K562 (cell line): ENCODE results near the gene TDRD9. TPM values are rescaled to one million over a fixed set of nuclear protein-coding genes. Genes with fewer than 3 reads are reported as not detected.

Experiments
- ATAC-seq: fragments of 200-7000 bp; cut with Tn5 transposase; 3 replicates; pipeline ENCODE4 v1.9.1; 2020; ENCODE audit warnings: moderate library complexity
- BruUV-seq: library from RNA; stranded (reverse); fragments of 400-500 nt; replicated peaks from 2 replicates; lab custom pipeline; 2021; lab: Mats Ljungman, UMichigan
- CTCF ChIA-PET: fragments of 300-600 bp; formaldehyde crosslinking; extraction: SDS; loops from one replicate; lab custom pipeline; 2021; ENCODE audit warnings: low intra/inter-chr PET ratio; lab: Yijun Ruan, JAX
- POLR2A ChIA-PET: fragments of 300-600, 350-650 bp; sonication (Branson Sonifier 250); formaldehyde crosslinking; extraction: SDS; loops from one replicate; lab custom pipeline; 2021; ENCODE audit warnings: antibody characterized with exemption, inconsistent platforms; lab: Yijun Ruan, JAX
- DNase-seq, 4 experiments: peaks; one replicate each; pipeline versions ENCODE4 v3.0.0 to v3.0.0-alpha.2; 2011 to 2018; ENCODE audit warnings: low spot score in 3 of 4, mixed read lengths in 3 of 4; ENCODE audit errors: extremely low read depth in 1 of 4
- FAIRE-seq: peaks from 2 replicates; lab custom pipeline; 2011; peaks lifted over from hg19 to GRCh38; lab: Jason Lieb, UNC
- H2AFZ ChIP-seq: 2 replicates; pipeline ENCODE4 v1.6.0; 2011; ENCODE audit warnings: low read depth, low read length, control low read depth, inconsistent platforms
- H3K27ac ChIP-seq: fragments of 200-600 bp; 3 replicates; pipeline ENCODE4 v1.8.0; 2011; ENCODE audit warnings: low read depth, mild to moderate bottlenecking, control low read depth, inconsistent platforms, low read length, moderate library complexity, mixed read lengths; ENCODE audit errors: extremely low read depth
- H3K27me3 ChIP-seq, 2 experiments: fragments of 300-600 bp in 1 of 2; 2 replicates in 1 of 2; 3 replicates in 1 of 2; pipeline versions ENCODE4 v1.6.0 to v1.8.0; 2011; ENCODE audit warnings: inconsistent platforms in 2 of 2, low read length in 2 of 2, mild to moderate bottlenecking in 1 of 2, mixed read lengths in 1 of 2, moderate library complexity in 1 of 2; ENCODE audit not compliant: control insufficient read depth in 2 of 2, insufficient read depth in 2 of 2
- H3K36me3 ChIP-seq: fragments of 300-600 bp; 3 replicates; pipeline ENCODE4 v1.8.0; 2011; ENCODE audit warnings: mild to moderate bottlenecking, low read length, inconsistent platforms; ENCODE audit not compliant: control insufficient read depth, insufficient read depth
- H3K4me1 ChIP-seq, 2 experiments: fragments of 200-600 bp in 1 of 2; replicated peaks in 1 of 2; 2 replicates in 1 of 2; 3 replicates in 1 of 2; pipeline versions ENCODE4 v1.5.1 to v1.8.0; 2011; ENCODE audit warnings: inconsistent platforms in 2 of 2, low read length in 2 of 2, mild to moderate bottlenecking in 1 of 2, mixed read lengths in 1 of 2, moderate library complexity in 1 of 2; ENCODE audit not compliant: control insufficient read depth in 2 of 2, insufficient read depth in 2 of 2
- H3K4me2 ChIP-seq: 2 replicates; pipeline ENCODE4 v1.6.1; 2011; ENCODE audit warnings: low read length, control low read depth, inconsistent platforms, mixed read lengths; ENCODE audit not compliant: insufficient read depth
- H3K4me3 ChIP-seq: fragments of 200-600 bp; sonication (generic), shearing (Covaris generic); 2 replicates; pipeline ENCODE4 v1.5.1; 2016; ENCODE audit warnings: control low read depth, inconsistent platforms
- H3K79me2 ChIP-seq: fragments of 200-600 bp; 3 replicates; pipeline ENCODE4 v1.8.0; 2011; ENCODE audit warnings: low read length, inconsistent platforms; ENCODE audit not compliant: control insufficient read depth, insufficient read depth
- H3K9ac ChIP-seq, 2 experiments: 2 replicates each; pipeline versions ENCODE4 v1.6.0 to v1.6.1; 2011; ENCODE audit warnings: low read depth in 2 of 2, low read length in 2 of 2, control low read depth in 1 of 2, inconsistent platforms in 1 of 2, mild to moderate bottlenecking in 1 of 2, mixed read lengths in 1 of 2; ENCODE audit not compliant: insufficient read depth in 1 of 2
- H3K9me1 ChIP-seq: one replicate; pipeline ENCODE4 v1.6.0; 2011; ENCODE audit warnings: inconsistent platforms, mild to moderate bottlenecking, low read length, moderate library complexity; ENCODE audit not compliant: control insufficient read depth, insufficient read depth
- H3K9me3 ChIP-seq: replicated peaks from 2 replicates; pipeline ENCODE4 v1.5.1; 2011; ENCODE audit warnings: low read depth, low read length, inconsistent platforms; ENCODE audit not compliant: control insufficient read depth, insufficient read depth
- H4K20me1 ChIP-seq: replicated peaks from 2 replicates; pipeline ENCODE4 v1.6.1; 2011; ENCODE audit warnings: low read length, inconsistent platforms, mixed read lengths; ENCODE audit not compliant: control insufficient read depth, insufficient read depth
- MTF1 ChIP-seq: fragments of 250-450 bp; sonication (Bioruptor Pico); IDR thresholded peaks from 2 replicates; pipeline ENCODE4 v1.9.0; 2021; ENCODE audit warnings: moderate library complexity, mild to moderate bottlenecking, inconsistent platforms, borderline replicate concordance
- WGBS: fragments of 100-300 bp; shearing (Covaris generic); methylation state at CpG from one replicate; pipeline ENCODE4 v1.1.6; 2016; ENCODE audit warnings: low coverage, mixed read lengths; ENCODE audit not compliant: insufficient coverage; ENCODE audit errors: missing lambda C conversion rate; 5-methylcytosine and 5-hydroxymethylcytosine counted together
- in situ Hi-C: fragments of 300-500 bp; cut with MboI; formaldehyde crosslinking; loops from 4 replicates; pipeline ENCODE4 v1.15.0; 2018; ENCODE audit warnings: inconsistent platforms, mixed read lengths
- intact Hi-C: fragments of 100-400 bp; cut with micrococcal nuclease; formaldehyde crosslinking; loops from 2 replicates; pipeline ENCODE4 v1.14.2; 2022
- polyA plus RNA-seq, 8 experiments: library from polyadenylated mRNA; depleted of rRNA in 4 of 8; stranded (reverse) in 5 of 8; unstranded in 3 of 8; fragments of >200 nt; fragmentation: Nextera tagmentation in 2 of 8; fragmentation: Illumina TruSeq in 1 of 8; extraction: Ambion mirVana in 2 of 8; extraction: Trizol in 1 of 8; gene quantifications; 2 replicates each; pipeline versions ENCODE4 v1.2.1 to v1.2.3, GENCODE V29; 2011 to 2014; ENCODE audit warnings: inconsistent platforms in 1 of 8, missing spikeins in 1 of 8
- total RNA-seq, 7 experiments: library from RNA; depleted of rRNA in 6 of 7; stranded (reverse); fragments of >200 nt in 6 of 7; fragmentation: Illumina TruSeq in 2 of 7; extraction: Trizol in 2 of 7; gene quantifications; 2 replicates each; pipeline versions ENCODE4 v1.2.1 to v1.2.3, GENCODE V29; 2011 to 2021; ENCODE audit warnings: low replicate concordance in 1 of 7
- TF ChIP-seq, protein P1 (sequence below): sonication (generic); formaldehyde crosslinking; IDR thresholded peaks from 2 replicates; pipeline ENCODE4 v1.8.0; 2022; ENCODE audit warnings: mild to moderate bottlenecking, low read depth, missing genetic modification reagents

TDRD9 gene
- total and polyA plus RNA-seq, 9 of the 15 experiments (the other 6 are each of a cell fraction or from before 2014, with no cell fraction given), result 0.04 to 0.14 (median 0.04) TPM; not detected in 5

GRCh38 chr14:103880348-103881267 is 47.6 kb upstream of the TDRD9 start:
- intact Hi-C loops, result no loop called here

More at GRCh38 chr14:103880348-103881267, 47.6 kb upstream of the TDRD9 start:
- no peak overlapping the region for H3K9ac ChIP-seq
- no peak overlapping the region for H3K4me3 ChIP-seq
- BruUV-seq, result no TSS peak
- ChIA-PET CTCF (no interaction called here), POLR2A (interaction anchor here (0.6 to 1.6 kb wide), 2 partner anchors 8 to 62 kb away, joined by 3 to 6 read pairs; no protein-coding TSS in a partner anchor)
- no peaks in the 10 kb centered on the region for H3K79me2 ChIP-seq
- DNase-seq (no peak), ATAC-seq (no peak), FAIRE-seq (no peak)
- H3K9me1 ChIP-seq, result no peaks in the 10 kb centered on the region
- in situ Hi-C loops, result no loop called here
- H2AFZ ChIP-seq, result no peak overlapping the region
- no peaks in the 10 kb centered on the region for H3K9me3 ChIP-seq
- peaks cover 0 to 16% of the 10 kb centered on the region in 2 experiments; a peak in 2 of 5 replicates for H3K4me1 ChIP-seq
- H4K20me1 ChIP-seq, result no peaks in the 10 kb centered on the region
- no peak overlapping the region for H3K27ac ChIP-seq
- TF ChIP-seq, protein P1, sequence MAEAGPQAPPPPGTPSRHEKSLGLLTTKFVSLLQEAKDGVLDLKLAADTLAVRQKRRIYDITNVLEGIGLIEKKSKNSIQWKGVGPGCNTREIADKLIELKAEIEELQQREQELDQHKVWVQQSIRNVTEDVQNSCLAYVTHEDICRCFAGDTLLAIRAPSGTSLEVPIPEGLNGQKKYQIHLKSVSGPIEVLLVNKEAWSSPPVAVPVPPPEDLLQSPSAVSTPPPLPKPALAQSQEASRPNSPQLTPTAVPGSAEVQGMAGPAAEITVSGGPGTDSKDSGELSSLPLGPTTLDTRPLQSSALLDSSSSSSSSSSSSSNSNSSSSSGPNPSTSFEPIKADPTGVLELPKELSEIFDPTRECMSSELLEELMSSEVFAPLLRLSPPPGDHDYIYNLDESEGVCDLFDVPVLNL (CRISPR knock-in tag), result no peak
- no peak for TF ChIP-seq MTF1 (CRISPR knock-in tag)
- H3K36me3 ChIP-seq, result no peaks in the 10 kb centered on the region
- H3K4me2 ChIP-seq, result no peak overlapping the region
- H3K27me3 ChIP-seq, result peaks cover 0 to 22% of the 10 kb centered on the region in 2 experiments; a peak in 2 of 5 replicates
- WGBS, result 14% methylated on average over 14 of the region's 23 CpGs
